ENCODE data around the gene GUK1. TPM values are rescaled to one million over a fixed set of nuclear protein-coding genes. Genes with fewer than 3 reads are reported as not detected.
A peak's percentile ranks its signal among the peaks of the same experiment; 100 is the strongest.

GUK1 gene
- total RNA-seq, 1 donor from 2014 or later, result 115 TPM

GRCh38 chr1:228154670-228155571 lies 14.8 kb downstream of the GUK1 start:
- Mint-ChIP-seq H3K36me3 (ENCODE audit: low read depth) (no peaks in the 10 kb centered on the region), H3K4me1 (no peaks in the 10 kb centered on the region), H3K9me3 (no peaks in the 10 kb centered on the region), H3K27me3 (ENCODE audit: low read depth) (no peaks in the 10 kb centered on the region), H3K4me3 (no peak overlapping the region), H3K27ac (ENCODE audit: unreplicated experiment) (peak overlapping the region; percentile 73)
- no peak for DNase-seq (ENCODE audit: low read depth, low spot score)
- TF ChIP-seq CTCF (conservative IDR thresholded peaks at IDR 0.05), result no peak

GRCh38 chr1:228155596-228156514 lies 15.8 kb downstream of the GUK1 start:
- no peaks in the 10 kb centered on the region for H3K9me3 Mint-ChIP-seq
- H3K4me3 Mint-ChIP-seq, result no peak overlapping the region
- no peak for TF ChIP-seq CTCF (conservative IDR thresholded peaks at IDR 0.05)
- no peaks in the 10 kb centered on the region for H3K27me3 Mint-ChIP-seq (ENCODE audit: low read depth)
- H3K36me3 Mint-ChIP-seq (ENCODE audit: low read depth), result no peaks in the 10 kb centered on the region
- H3K27ac Mint-ChIP-seq (ENCODE audit: unreplicated experiment), result no peak overlapping the region
- DNase-seq (ENCODE audit: low read depth, low spot score), result no peak
- no peaks in the 10 kb centered on the region for H3K4me1 Mint-ChIP-seq

DNA sequence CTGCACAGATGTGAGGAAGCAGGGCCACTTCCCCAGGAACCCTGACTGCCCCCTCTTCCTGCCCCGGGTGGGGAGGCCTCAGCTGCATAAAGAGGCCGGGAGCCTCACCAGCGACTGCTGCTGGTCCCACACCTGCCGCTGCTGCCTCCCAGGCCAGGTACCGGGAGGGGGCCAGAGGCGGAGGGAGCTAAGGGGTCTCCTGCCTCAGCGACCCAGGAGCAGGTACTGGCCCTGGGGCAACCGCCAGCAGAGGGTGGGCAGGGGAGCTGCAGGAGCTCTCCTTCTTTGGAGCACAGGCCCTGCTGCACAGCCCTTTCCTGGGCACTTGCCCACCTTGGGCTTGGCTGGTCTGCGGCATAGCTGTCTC lies 16.4 kb downstream of the GUK1 start:
- H3K9me3 Mint-ChIP-seq, result no peaks in the 10 kb centered on the region
- no peak for TF ChIP-seq CTCF (conservative IDR thresholded peaks at IDR 0.05)

DNA sequence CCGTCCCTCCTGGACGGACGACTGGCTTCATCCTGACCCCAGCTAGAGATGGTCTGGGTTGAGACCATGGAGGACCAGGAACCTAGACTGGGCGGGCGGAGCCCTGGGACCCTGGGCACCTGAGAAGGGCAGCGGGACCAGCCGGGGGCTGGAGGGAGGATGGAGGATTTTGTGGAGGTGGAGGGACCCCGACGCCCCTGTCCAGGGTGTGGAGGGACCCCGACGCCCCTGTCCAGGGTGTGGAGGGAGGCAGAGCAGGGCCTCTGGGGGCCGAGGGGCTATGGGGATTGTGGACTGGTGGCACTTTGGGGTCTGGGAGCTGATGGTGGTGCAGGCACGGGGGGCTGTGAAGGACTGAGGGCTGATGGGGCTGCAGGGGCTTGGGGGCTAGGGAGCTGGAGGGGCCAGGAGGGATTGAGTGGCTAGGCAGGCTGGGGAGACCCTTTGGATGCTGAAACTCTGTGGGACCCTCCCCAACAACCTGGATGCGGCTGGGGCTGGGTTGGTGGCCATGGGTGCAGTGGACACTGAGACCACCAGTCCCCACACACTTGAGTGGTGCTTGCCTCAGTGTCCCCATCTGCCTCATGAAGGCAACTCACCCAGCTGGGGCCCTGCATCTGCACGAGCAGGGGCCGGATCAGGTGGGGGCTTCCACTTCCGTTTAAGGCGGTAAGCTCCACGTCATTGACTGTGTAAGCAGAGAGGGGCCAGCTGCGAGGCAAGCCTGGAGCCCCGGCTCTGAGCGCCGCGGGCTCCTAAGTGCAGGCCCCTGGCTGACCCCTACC lies 17.1 kb downstream of the GUK1 start:
- no peak for DNase-seq (ENCODE audit: low read depth, low spot score)
- Mint-ChIP-seq H3K27ac (ENCODE audit: unreplicated experiment) (no peak overlapping the region), H3K9me3 (no peaks in the 10 kb centered on the region), H3K27me3 (ENCODE audit: low read depth) (peaks cover 3% of the 10 kb centered on the region), H3K4me3 (no peak overlapping the region), H3K36me3 (ENCODE audit: low read depth) (no peaks in the 10 kb centered on the region), H3K4me1 (no peaks in the 10 kb centered on the region)
- TF ChIP-seq CTCF (conservative IDR thresholded peaks at IDR 0.05), result no peak

More for the DNA sequence above, 16.4 kb downstream of the GUK1 start:
- Mint-ChIP-seq H3K4me1 (no peaks in the 10 kb centered on the region), H3K27me3 (ENCODE audit: low read depth) (peaks cover under 1% of the 10 kb centered on the region), H3K27ac (ENCODE audit: unreplicated experiment) (no peak overlapping the region), H3K36me3 (ENCODE audit: low read depth) (no peaks in the 10 kb centered on the region), H3K4me3 (no peak overlapping the region)
- no peak for DNase-seq (ENCODE audit: low read depth, low spot score)

- no peak overlapping the region for H3K4me3 Mint-ChIP-seq
- no peaks in the 10 kb centered on the region for H3K36me3 Mint-ChIP-seq (ENCODE audit: low read depth)
- H3K27me3 Mint-ChIP-seq (ENCODE audit: low read depth), result peaks cover 3% of the 10 kb centered on the region
- no peak for DNase-seq (ENCODE audit: low read depth, low spot score)
- no peak overlapping the region for H3K27ac Mint-ChIP-seq (ENCODE audit: unreplicated experiment)
- no peaks in the 10 kb centered on the region for H3K4me1 Mint-ChIP-seq
- TF ChIP-seq CTCF (conservative IDR thresholded peaks at IDR 0.05), result no peak
- H3K9me3 Mint-ChIP-seq, result no peaks in the 10 kb centered on the region
Observed at GRCh38 chr1:228157729-228158126, 17.6 kb downstream of the GUK1 start.
